H9 (cell line): ENCODE results near the gene PBX1. TPM values are rescaled to one million over a fixed set of nuclear protein-coding genes. Genes with fewer than 3 reads are reported as not detected.

Experiments used
- DNase-seq: peaks from one replicate; pipeline ENCODE4 v3.0.0-alpha.2; 2017
- H2AFZ ChIP-seq: one replicate; pipeline ENCODE4 v1.6.1; 2013; ENCODE audit warnings: mild to moderate bottlenecking, low read length, control low read depth, moderate library complexity
- H2AK5ac ChIP-seq: 2 replicates; pipeline ENCODE4 v1.6.1; 2013; ENCODE audit warnings: low read length, control low read depth, mixed read lengths; ENCODE audit not compliant: insufficient read length
- H2BK120ac ChIP-seq: one replicate; pipeline ENCODE4 v1.6.1; 2013; ENCODE audit warnings: low read depth, mild to moderate bottlenecking, low read length, control low read depth, inconsistent platforms; ENCODE audit not compliant: poor library complexity, severe bottlenecking
- H2BK12ac ChIP-seq: 2 replicates; pipeline ENCODE4 v1.6.1; 2013; ENCODE audit warnings: low read length, control low read depth, mixed read lengths, low read depth; ENCODE audit not compliant: insufficient read length
- H2BK15ac ChIP-seq: 2 replicates; pipeline ENCODE4 v1.6.1; 2013; ENCODE audit warnings: low read depth, low read length, control low read depth
- H2BK20ac ChIP-seq: one replicate; pipeline ENCODE4 v1.6.1; 2013; ENCODE audit warnings: low read depth, mild to moderate bottlenecking, low read length, control low read depth, inconsistent platforms; ENCODE audit not compliant: poor library complexity, severe bottlenecking
- H2BK5ac ChIP-seq: 2 replicates; pipeline ENCODE4 v1.6.1; 2013; ENCODE audit warnings: low read length, control low read depth, mixed read lengths; ENCODE audit not compliant: insufficient read length
- H3K14ac ChIP-seq: 2 replicates; pipeline ENCODE4 v1.6.1; 2013; ENCODE audit warnings: low read length, control low read depth; ENCODE audit not compliant: insufficient read depth
- H3K18ac ChIP-seq: 2 replicates; pipeline ENCODE4 v1.6.1; 2013; ENCODE audit warnings: low read depth, mild to moderate bottlenecking, mixed read lengths, low read length, control low read depth; ENCODE audit not compliant: insufficient read length
- H3K23ac ChIP-seq: 2 replicates; pipeline ENCODE4 v1.6.1; 2013; ENCODE audit warnings: low read length, control low read depth, mixed read lengths, low read depth; ENCODE audit not compliant: insufficient read length
- H3K23me2 ChIP-seq: 2 replicates; pipeline ENCODE4 v1.6.1; 2013; ENCODE audit warnings: low read depth, mild to moderate bottlenecking, mixed read lengths, low read length, control low read depth; ENCODE audit not compliant: insufficient read length, poor library complexity, severe bottlenecking
- H3K27ac ChIP-seq: 2 replicates; pipeline ENCODE4 v1.5.1; 2013; ENCODE audit warnings: low read length, control low read depth, mixed read lengths, low read depth; ENCODE audit not compliant: insufficient read length
- H3K27me3 ChIP-seq: 2 replicates; pipeline ENCODE4 v1.6.1; 2013; ENCODE audit warnings: low read length, control low read depth, inconsistent platforms; ENCODE audit not compliant: insufficient read depth
- H3K4ac ChIP-seq: 2 replicates; pipeline ENCODE4 v1.6.1; 2013; ENCODE audit warnings: low read depth, mild to moderate bottlenecking, control low read depth, inconsistent platforms, low read length, moderate library complexity
- H3K4me1 ChIP-seq: 2 replicates; pipeline ENCODE4 v1.6.1; 2013; ENCODE audit warnings: low read length, control low read depth, inconsistent platforms; ENCODE audit not compliant: insufficient read depth
- H3K4me2 ChIP-seq: 2 replicates; pipeline ENCODE4 v1.6.1; 2013; ENCODE audit warnings: low read length, control low read depth, mixed read lengths; ENCODE audit not compliant: insufficient read length, insufficient read depth
- H3K56ac ChIP-seq: 2 replicates; pipeline ENCODE4 v1.6.1; 2013; ENCODE audit warnings: low read depth, mild to moderate bottlenecking, mixed read lengths, low read length, control low read depth; ENCODE audit not compliant: insufficient read length
- H3K79me1 ChIP-seq: 2 replicates; pipeline ENCODE4 v1.6.1; 2013; ENCODE audit warnings: low read depth, mild to moderate bottlenecking, moderate library complexity, low read length, control low read depth, inconsistent platforms; ENCODE audit not compliant: insufficient read depth, poor library complexity, severe bottlenecking
- H3K79me2 ChIP-seq: 2 replicates; pipeline ENCODE4 v1.6.1; 2013; ENCODE audit warnings: low read length, control low read depth, inconsistent platforms; ENCODE audit not compliant: insufficient read depth
- H3K9ac ChIP-seq: 2 replicates; pipeline ENCODE4 v1.6.1; 2013; ENCODE audit warnings: low read length, control low read depth, mixed read lengths; ENCODE audit not compliant: insufficient read length; ENCODE audit errors: extremely low read depth
- H3K9me3 ChIP-seq: one replicate; pipeline ENCODE4 v1.6.1; 2013; ENCODE audit warnings: low read depth, low read length, inconsistent platforms; ENCODE audit not compliant: control insufficient read depth
- H3T11ph ChIP-seq: one replicate; pipeline ENCODE4 v1.6.1; 2013; ENCODE audit warnings: mild to moderate bottlenecking, low read length, control low read depth, inconsistent platforms
- H4K20me1 ChIP-seq: one replicate; pipeline ENCODE4 v1.6.1; 2013; ENCODE audit not compliant: control insufficient read depth, insufficient read length, insufficient read depth
- H4K5ac ChIP-seq: 2 replicates; pipeline ENCODE4 v1.6.1; 2013; ENCODE audit warnings: low read depth, mild to moderate bottlenecking, mixed read lengths, low read length, control low read depth; ENCODE audit not compliant: insufficient read length
- H4K8ac ChIP-seq: replicated peaks from 2 replicates; pipeline ENCODE4 v1.6.1; 2013; ENCODE audit warnings: low read length, control low read depth, mixed read lengths, low read depth; ENCODE audit not compliant: insufficient read length
- H4K91ac ChIP-seq: 2 replicates; pipeline ENCODE4 v1.6.1; 2013; ENCODE audit warnings: low read depth, mild to moderate bottlenecking, moderate library complexity, mixed read lengths, low read length, control low read depth; ENCODE audit not compliant: insufficient read length
- H3K27ac Mint-ChIP-seq, 3 experiments: 2 replicates in 2 of 3; 3 replicates in 1 of 3; pipeline ENCODE4 v1.8.0; 2020 to 2021; ENCODE audit warnings: mixed read lengths in 3 of 3, mild to moderate bottlenecking in 1 of 3, moderate library complexity in 1 of 3
- H3K27me3 Mint-ChIP-seq: 2 replicates; pipeline ENCODE4 v1.8.0; 2021; ENCODE audit warnings: low read depth, mild to moderate bottlenecking, moderate library complexity, mixed read lengths
- H3K36me3 Mint-ChIP-seq, 3 experiments: 2 replicates in 2 of 3; 3 replicates in 1 of 3; pipeline ENCODE4 v1.8.0; 2020 to 2021; ENCODE audit warnings: low read depth in 3 of 3, mixed read lengths in 3 of 3; ENCODE audit not compliant: insufficient read depth in 1 of 3
- H3K4me1 Mint-ChIP-seq, 2 experiments: 2 replicates each; pipeline ENCODE4 v1.8.0; 2020; ENCODE audit warnings: mixed read lengths in 2 of 2
- H3K4me3 Mint-ChIP-seq, 2 experiments: 2 replicates in 1 of 2; 3 replicates in 1 of 2; pipeline ENCODE4 v1.8.0; 2020 to 2021; ENCODE audit warnings: mild to moderate bottlenecking in 2 of 2, mixed read lengths in 2 of 2, moderate library complexity in 1 of 2
- H3K9me3 Mint-ChIP-seq, 2 experiments: 2 replicates in 1 of 2; 3 replicates in 1 of 2; pipeline ENCODE4 v1.8.0; 2020; ENCODE audit warnings: mild to moderate bottlenecking in 2 of 2, mixed read lengths in 2 of 2, moderate library complexity in 1 of 2
- CTCF ChIP-seq: fragments of 200-600 bp; sonication (generic); conservative IDR thresholded peaks from 3 replicates; pipeline ENCODE4 v1.8.0; 2021; ENCODE audit warnings: antibody characterized with exemption, mild to moderate bottlenecking
- WGBS: extraction: QIAGEN DNeasy Blood & Tissue Kit; methylation state at CpG from one replicate; pipeline ENCODE4 v1.1.7; 2013; ENCODE audit warnings: missing lambda C conversion rate, low lambda C conversion rate, mixed read lengths; ENCODE audit not compliant: insufficient read length; ENCODE audit errors: extremely low coverage; 5-methylcytosine and 5-hydroxymethylcytosine counted together
- total RNA-seq: library from RNA; stranded (reverse); gene quantifications from 2 replicates; pipeline ENCODE4 v1.2.1, GENCODE V29; 2021

PBX1 gene
- total RNA-seq, 1 experiment from 2014 or later: 142 TPM

- H3K36me3 Mint-ChIP-seq: peaks cover 0 to 10% (median 6%) of the 10 kb centered on the region in 3 experiments; a peak in 5 of 7 replicates
- Histone ChIP-seq H3K4me1 (peaks cover 7% of the 10 kb centered on the region; the same call in 1 of the 2 replicates), H4K91ac (no peak overlapping the region), H2BK15ac (no peak overlapping the region), H3K18ac (no peak overlapping the region), H3T11ph (no peak overlapping the region), H3K79me1 (peaks cover 3% of the 10 kb centered on the region), H4K20me1 (peaks cover 2% of the 10 kb centered on the region), H2BK120ac (no peak overlapping the region), H4K5ac (no peak overlapping the region), H2BK5ac (no peak overlapping the region), H3K9me3 (no peaks in the 10 kb centered on the region), H3K79me2 (peaks cover 7% of the 10 kb centered on the region), H3K9ac (no peak overlapping the region), H3K14ac (no peak overlapping the region), H2BK12ac (no peak overlapping the region), H3K23me2 (no peaks in the 10 kb centered on the region), H3K4ac (no peak overlapping the region), H2AFZ (no peak overlapping the region), H4K8ac (no peak overlapping the region), H2AK5ac (no peak overlapping the region), H3K27ac (no peak overlapping the region), H3K27me3 (no peaks in the 10 kb centered on the region), H3K23ac (no peak overlapping the region), H3K56ac (no peak overlapping the region), H3K4me2 (no peak overlapping the region), H2BK20ac (no peak overlapping the region)
- peaks cover 39 to 62% of the 10 kb centered on the region in 2 experiments for H3K4me1 Mint-ChIP-seq
- H3K9me3 Mint-ChIP-seq: no peaks in the 10 kb centered on the region
- H3K4me3 Mint-ChIP-seq: no peak overlapping the region
- H3K27ac Mint-ChIP-seq: no peak overlapping the region
- no peak for TF ChIP-seq CTCF
- WGBS: no CpG with 5 or more reads among the region's 1 CpG
- no peak for DNase-seq
- H3K27me3 Mint-ChIP-seq: no peaks in the 10 kb centered on the region
Measured at GRCh38 chr1:164757625-164758024, 198.6 kb downstream of the PBX1 start.
